ENCODE results near the gene PIP4K2C. TPM values are rescaled to one million over a fixed set of nuclear protein-coding genes. Genes with fewer than 3 reads are reported as not detected.

PIP4K2C gene
- total and polyA plus RNA-seq, 10 of the 15 experiments (the other 5 are each of a cell fraction or from before 2014, with no cell fraction given), result 4.8 to 25.1 (median 14.9) TPM

DNA sequence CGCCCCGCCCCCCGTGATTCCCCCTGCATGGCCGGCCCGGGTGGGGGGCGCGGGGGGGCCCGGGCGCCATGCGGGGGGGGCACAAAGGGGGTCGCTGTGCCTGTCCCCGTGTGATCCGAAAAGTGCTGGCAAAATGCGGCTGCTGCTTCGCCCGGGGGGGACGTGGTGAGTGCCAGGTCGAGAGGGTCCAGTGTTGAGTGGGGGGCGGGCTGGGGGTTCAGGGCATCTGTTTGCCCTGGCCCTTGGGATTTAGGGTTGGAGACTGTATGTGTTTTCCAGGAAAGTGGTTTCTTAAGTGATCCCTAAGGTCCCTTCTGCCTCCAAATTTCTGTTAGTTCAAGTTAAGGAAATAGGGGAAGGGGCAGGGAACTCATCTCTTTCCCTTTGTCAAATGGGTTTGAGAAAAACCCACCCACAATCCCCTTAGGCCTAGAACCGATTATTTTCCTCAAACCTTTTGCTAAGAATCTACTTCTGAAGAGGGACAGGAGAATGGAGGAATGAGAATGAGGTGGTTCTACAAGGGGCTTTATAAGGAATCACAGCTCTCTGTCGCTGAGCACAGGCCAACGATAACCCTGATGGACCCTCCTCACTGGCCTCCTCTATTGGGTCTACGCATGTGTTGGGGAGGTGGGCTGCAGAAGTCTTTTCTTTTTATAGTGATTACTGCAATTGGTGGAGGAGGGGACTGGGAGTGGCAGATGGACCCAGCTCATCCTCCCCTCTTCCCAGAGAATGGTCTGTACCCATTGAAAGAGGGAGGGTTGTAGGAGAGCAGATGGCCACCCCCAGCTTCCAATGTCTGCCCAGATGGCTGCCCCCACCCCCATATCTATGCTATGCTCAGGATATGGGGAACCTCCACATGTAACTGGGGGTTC is 21.1 kb downstream of the PIP4K2C start (continued):
- no peak for TF ChIP-seq EZH2 (IDR thresholded peaks at IDR 0.05; ENCODE audit: borderline replicate concordance, control insufficient read depth, low read depth, low read length)
- TF ChIP-seq, protein P1, sequence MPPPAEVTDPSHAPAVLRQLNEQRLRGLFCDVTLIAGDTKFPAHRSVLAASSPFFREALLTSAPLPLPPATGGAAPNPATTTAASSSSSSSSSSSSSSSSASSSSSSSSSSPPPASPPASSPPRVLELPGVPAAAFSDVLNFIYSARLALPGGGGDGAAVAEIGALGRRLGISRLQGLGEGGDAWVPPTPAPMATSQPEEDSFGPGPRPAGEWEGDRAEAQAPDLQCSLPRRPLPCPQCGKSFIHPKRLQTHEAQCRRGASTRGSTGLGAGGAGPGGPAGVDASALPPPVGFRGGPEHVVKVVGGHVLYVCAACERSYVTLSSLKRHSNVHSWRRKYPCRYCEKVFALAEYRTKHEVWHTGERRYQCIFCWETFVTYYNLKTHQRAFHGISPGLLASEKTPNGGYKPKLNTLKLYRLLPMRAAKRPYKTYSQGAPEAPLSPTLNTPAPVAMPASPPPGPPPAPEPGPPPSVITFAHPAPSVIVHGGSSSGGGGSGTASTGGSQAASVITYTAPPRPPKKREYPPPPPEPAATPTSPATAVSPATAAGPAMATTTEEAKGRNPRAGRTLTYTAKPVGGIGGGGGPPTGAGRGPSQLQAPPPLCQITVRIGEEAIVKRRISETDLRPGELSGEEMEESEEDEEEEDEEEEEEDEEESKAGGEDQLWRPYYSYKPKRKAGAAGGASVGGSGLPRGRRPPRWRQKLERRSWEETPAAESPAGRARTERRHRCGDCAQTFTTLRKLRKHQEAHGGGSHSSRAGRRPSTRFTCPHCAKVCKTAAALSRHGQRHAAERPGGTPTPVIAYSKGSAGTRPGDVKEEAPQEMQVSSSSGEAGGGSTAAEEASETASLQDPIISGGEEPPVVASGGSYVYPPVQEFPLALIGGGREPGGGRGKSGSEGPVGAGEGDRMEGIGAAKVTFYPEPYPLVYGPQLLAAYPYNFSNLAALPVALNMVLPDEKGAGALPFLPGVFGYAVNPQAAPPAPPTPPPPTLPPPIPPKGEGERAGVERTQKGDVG (CRISPR knock-in tag; IDR thresholded peaks at IDR 0.05), result no peak
- no peak for TF ChIP-seq HCFC1 (IDR thresholded peaks at IDR 0.05; ENCODE audit: low read length)

DNA sequence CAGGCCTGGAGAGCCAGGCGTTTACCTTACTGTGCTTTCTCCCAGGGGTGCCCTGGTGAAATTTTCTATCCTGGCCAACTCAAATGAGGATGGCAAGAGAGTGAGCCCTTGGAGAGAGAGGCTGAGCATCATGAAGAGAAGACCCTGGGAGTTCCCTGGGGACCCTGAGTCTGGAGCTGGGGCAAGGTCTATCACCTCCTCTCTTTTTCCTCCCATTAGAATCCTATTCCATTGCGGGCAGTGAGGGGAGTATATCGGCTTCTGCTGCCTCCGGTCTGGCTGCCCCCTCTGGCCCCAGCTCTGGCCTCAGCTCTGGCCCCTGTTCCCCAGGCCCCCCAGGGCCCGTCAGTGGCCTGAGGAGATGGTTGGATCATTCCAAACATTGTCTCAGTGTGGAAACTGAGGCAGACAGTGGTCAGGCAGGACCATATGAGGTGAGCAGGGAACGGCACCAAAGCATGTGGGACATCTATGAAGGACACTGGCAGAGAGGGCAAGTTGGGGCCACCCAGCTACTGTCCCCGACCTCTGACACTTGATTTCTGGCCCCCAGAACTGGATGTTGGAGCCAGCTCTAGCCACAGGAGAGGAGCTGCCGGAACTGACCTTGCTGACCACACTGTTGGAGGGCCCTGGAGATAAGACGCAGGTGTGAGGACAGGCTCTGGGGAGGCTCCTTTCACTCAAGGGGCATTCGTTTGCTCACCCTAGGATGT is 21.9 kb downstream of the PIP4K2C start:
- CTCF ChIA-PET, result interaction anchor here (0.8 to 5.1 kb wide), 9 partner anchors 20 to 161 kb away, joined by 3 to 49 read pairs (median 5); partner anchors contain the start of genes B4GALNT1 and GLI1
- no peak for ATAC-seq
- RAD21 ChIA-PET (ENCODE audit: unreplicated experiment), result interaction anchor here (0.6 to 2.3 kb wide), 3 partner anchors 29 to 160 kb away, joined by 3 to 16 read pairs (median 3); no protein-coding TSS in a partner anchor
- Histone ChIP-seq H3K4me2 (ENCODE audit: control insufficient read depth, insufficient read depth) (no peak overlapping the region), H3K4me3 (no peak overlapping the region), H3K27me3 (replicated peaks in 1 of 2; ENCODE audit: control insufficient read depth in 2 of 2, insufficient read depth in 2 of 2, low read length in 1 of 2) (no peaks in the 10 kb centered on the region; a peak in 1 of 4 replicates), H3K9ac (ENCODE audit: control insufficient read depth, insufficient read depth, low read length) (no peak overlapping the region), H3K79me2 (ENCODE audit: control insufficient read depth, insufficient read depth, low read length) (no peaks in the 10 kb centered on the region), H3K36me3 (ENCODE audit: control insufficient read depth in 2 of 2, insufficient read depth in 2 of 2, low read length in 1 of 2) (no peaks in the 10 kb centered on the region; a peak in 1 of 4 replicates), H3K27ac (ENCODE audit: control insufficient read depth, insufficient read depth) (no peak overlapping the region), H4K20me1 (ENCODE audit: control insufficient read depth, insufficient read depth) (no peaks in the 10 kb centered on the region), H2AFZ (ENCODE audit: control insufficient read depth, low read depth, low read length) (no peak overlapping the region), H3K4me1 (ENCODE audit: control insufficient read depth, insufficient read depth, low read length) (peaks cover 10% of the 10 kb centered on the region), H3K9me3 (replicated peaks; ENCODE audit: control insufficient read depth, insufficient read depth, low read length) (no peaks in the 10 kb centered on the region)
- DNase-seq (ENCODE audit: low read depth, low spot score), result no peak
- in situ Hi-C loops (cut with MboI), result no loop called here
- POLR2A ChIA-PET, result interaction anchor here (0.6 to 2.9 kb wide), 5 partner anchors 8 to 132 kb away, joined by 3 to 13 read pairs (median 5); partner anchors contain the start of gene DTX3
- FAIRE-seq, result no peak
- no TSS peak for BruUV-seq (replicated peaks)
- SMC1A ChIA-PET (ENCODE audit: uncharacterized antibody, unreplicated experiment), result interaction anchor here (1.0 kb wide), 1 partner anchor 10 kb away, joined by 3 read pairs; no protein-coding TSS in a partner anchor
- WGBS (ENCODE audit: insufficient coverage, insufficient replicate concordance, low lambda C conversion rate, missing lambda C conversion rate), result 72% methylated on average over 10 of the region's 10 CpGs
- intact Hi-C loops (cut with micrococcal nuclease; ENCODE audit: unreplicated experiment), result no loop called here
- no peak for TF ChIP-seq POLR2AphosphoS5 (IDR thresholded peaks at IDR 0.05; ENCODE audit: low read length)
- TF ChIP-seq, protein P2, sequence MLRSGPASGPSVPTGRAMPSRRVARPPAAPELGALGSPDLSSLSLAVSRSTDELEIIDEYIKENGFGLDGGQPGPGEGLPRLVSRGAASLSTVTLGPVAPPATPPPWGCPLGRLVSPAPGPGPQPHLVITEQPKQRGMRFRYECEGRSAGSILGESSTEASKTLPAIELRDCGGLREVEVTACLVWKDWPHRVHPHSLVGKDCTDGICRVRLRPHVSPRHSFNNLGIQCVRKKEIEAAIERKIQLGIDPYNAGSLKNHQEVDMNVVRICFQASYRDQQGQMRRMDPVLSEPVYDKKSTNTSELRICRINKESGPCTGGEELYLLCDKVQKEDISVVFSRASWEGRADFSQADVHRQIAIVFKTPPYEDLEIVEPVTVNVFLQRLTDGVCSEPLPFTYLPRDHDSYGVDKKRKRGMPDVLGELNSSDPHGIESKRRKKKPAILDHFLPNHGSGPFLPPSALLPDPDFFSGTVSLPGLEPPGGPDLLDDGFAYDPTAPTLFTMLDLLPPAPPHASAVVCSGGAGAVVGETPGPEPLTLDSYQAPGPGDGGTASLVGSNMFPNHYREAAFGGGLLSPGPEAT (IDR thresholded peaks at IDR 0.05; ENCODE audit: low read depth), result no peak
- no peak for TF ChIP-seq SREBF2 (IDR thresholded peaks at IDR 0.05; ENCODE audit: low read length)
- TF ChIP-seq EP300 (IDR thresholded peaks at IDR 0.05; ENCODE audit: borderline replicate concordance in 1 of 2, control insufficient read depth in 1 of 2, low read depth in 2 of 2, low read length in 2 of 2), result no peak
- TF ChIP-seq ZSCAN29 (IDR thresholded peaks at IDR 0.05), result no peak
- TF ChIP-seq, protein P3, sequence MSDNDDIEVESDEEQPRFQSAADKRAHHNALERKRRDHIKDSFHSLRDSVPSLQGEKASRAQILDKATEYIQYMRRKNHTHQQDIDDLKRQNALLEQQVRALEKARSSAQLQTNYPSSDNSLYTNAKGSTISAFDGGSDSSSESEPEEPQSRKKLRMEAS (IDR thresholded peaks at IDR 0.05; ENCODE audit: low read depth, low read length), result no peak
- TF ChIP-seq, protein P4, sequence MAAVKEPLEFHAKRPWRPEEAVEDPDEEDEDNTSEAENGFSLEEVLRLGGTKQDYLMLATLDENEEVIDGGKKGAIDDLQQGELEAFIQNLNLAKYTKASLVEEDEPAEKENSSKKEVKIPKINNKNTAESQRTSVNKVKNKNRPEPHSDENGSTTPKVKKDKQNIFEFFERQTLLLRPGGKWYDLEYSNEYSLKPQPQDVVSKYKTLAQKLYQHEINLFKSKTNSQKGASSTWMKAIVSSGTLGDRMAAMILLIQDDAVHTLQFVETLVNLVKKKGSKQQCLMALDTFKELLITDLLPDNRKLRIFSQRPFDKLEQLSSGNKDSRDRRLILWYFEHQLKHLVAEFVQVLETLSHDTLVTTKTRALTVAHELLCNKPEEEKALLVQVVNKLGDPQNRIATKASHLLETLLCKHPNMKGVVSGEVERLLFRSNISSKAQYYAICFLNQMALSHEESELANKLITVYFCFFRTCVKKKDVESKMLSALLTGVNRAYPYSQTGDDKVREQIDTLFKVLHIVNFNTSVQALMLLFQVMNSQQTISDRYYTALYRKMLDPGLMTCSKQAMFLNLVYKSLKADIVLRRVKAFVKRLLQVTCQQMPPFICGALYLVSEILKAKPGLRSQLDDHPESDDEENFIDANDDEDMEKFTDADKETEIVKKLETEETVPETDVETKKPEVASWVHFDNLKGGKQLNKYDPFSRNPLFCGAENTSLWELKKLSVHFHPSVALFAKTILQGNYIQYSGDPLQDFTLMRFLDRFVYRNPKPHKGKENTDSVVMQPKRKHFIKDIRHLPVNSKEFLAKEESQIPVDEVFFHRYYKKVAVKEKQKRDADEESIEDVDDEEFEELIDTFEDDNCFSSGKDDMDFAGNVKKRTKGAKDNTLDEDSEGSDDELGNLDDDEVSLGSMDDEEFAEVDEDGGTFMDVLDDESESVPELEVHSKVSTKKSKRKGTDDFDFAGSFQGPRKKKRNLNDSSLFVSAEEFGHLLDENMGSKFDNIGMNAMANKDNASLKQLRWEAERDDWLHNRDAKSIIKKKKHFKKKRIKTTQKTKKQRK (IDR thresholded peaks at IDR 0.05; ENCODE audit: low read depth, low read length), result no peak
